ENCODE measurements around the gene DNAI2. TPM values are rescaled to one million over a fixed set of nuclear protein-coding genes. Genes with fewer than 3 reads are reported as not detected.

DNAI2 gene
- not detected in 2 replicates for total RNA-seq
- long read RNA-seq: 0 reads

DNA sequence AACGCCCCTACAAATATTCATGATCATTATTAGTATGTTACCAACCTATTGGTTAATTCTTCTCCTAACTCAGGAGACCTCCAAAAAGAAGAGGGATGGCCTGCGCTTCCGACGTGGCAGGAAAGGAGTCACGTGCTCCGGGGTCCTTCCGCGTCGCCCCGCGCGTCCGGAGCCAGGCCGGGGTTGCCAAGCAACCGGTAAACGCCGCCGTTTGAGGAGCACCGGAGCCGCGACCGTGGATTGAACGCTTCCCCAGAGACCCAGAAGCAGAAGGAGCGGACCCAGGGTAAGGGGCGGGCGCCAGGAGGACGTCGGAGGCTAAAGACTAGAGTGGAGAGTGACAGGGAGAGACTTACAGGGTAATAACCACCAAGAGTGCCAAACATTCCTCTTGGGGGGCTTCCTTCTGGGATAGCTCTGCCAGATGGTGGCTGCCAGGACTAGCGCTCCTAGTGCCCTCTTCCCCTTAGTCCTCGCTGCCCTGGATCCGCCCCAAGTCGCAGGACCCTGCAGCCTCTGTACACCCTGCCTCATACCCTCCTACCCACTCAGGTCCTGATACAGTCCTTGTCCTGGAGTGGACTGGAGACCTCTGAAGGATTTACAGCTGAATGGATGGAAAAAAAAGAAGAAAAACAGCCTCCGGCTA lies at the start of gene DNAI2:
TSS of gene DNAI2 (plus strand) at position 175 of the 649 bp plus-strand sequence. CDS start 7,584 bp downstream, outside the sequence.
- Mint-ChIP-seq H3K27ac (ENCODE audit: unreplicated experiment) (peak within 1 kb of the TSS; percentile 77), H3K4me1 (peaks cover 74% of the 10 kb centered on the region), H3K4me3 (peak within 1 kb of the TSS; percentile 74), H3K36me3 (ENCODE audit: low read depth) (no peaks in the 10 kb centered on the region), H3K27me3 (ENCODE audit: low read depth) (peaks cover 7% of the 10 kb centered on the region), H3K9me3 (no peaks in the 10 kb centered on the region)
- TF ChIP-seq CTCF (conservative IDR thresholded peaks at IDR 0.05): no peak
- DNase-seq (ENCODE audit: low read depth, low spot score): peak; percentile 43

- no peaks in the 10 kb centered on the region for H3K9me3 Mint-ChIP-seq
- peaks cover 23% of the 10 kb centered on the region for H3K4me1 Mint-ChIP-seq
- no peaks in the 10 kb centered on the region for H3K27me3 Mint-ChIP-seq (ENCODE audit: low read depth)
- no peak overlapping the region for H3K27ac Mint-ChIP-seq (ENCODE audit: unreplicated experiment)
- H3K36me3 Mint-ChIP-seq (ENCODE audit: low read depth): no peaks in the 10 kb centered on the region
- no peak for TF ChIP-seq CTCF (conservative IDR thresholded peaks at IDR 0.05)
- no peak overlapping the region for H3K4me3 Mint-ChIP-seq
- no peak for DNase-seq (ENCODE audit: low read depth, low spot score)
Measured at GRCh38 chr17:74224959-74225725, 48.9 kb upstream of the DNAI2 start.

DNA sequence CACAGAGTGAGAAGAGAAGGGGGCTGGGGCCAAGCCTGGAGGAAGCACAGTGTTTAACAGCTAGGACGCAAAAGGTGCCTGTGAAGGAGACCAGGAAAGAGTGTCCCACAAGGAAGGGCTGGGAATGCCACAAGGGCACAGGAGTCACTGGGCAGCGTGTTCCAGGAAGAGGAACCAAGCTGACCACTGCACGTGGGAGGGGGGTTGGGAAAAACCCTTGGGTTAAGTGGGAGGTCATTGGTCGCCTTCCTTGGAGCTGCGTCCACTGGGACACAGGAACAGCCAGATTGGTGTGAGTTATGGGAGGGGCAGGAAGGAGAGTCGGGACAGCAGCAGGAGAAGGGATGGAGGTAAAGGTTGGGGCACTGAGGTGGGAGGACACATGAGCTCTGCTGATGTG lies 47.8 kb upstream of the DNAI2 start:
- no peak for DNase-seq (ENCODE audit: low read depth, low spot score)
- no peak overlapping the region for H3K27ac Mint-ChIP-seq (ENCODE audit: unreplicated experiment)
- H3K4me1 Mint-ChIP-seq: peaks cover 23% of the 10 kb centered on the region
- no peaks in the 10 kb centered on the region for H3K27me3 Mint-ChIP-seq (ENCODE audit: low read depth)
- no peak overlapping the region for H3K4me3 Mint-ChIP-seq
- H3K36me3 Mint-ChIP-seq (ENCODE audit: low read depth): no peaks in the 10 kb centered on the region
- no peaks in the 10 kb centered on the region for H3K9me3 Mint-ChIP-seq
- TF ChIP-seq CTCF (conservative IDR thresholded peaks at IDR 0.05): no peak

DNA sequence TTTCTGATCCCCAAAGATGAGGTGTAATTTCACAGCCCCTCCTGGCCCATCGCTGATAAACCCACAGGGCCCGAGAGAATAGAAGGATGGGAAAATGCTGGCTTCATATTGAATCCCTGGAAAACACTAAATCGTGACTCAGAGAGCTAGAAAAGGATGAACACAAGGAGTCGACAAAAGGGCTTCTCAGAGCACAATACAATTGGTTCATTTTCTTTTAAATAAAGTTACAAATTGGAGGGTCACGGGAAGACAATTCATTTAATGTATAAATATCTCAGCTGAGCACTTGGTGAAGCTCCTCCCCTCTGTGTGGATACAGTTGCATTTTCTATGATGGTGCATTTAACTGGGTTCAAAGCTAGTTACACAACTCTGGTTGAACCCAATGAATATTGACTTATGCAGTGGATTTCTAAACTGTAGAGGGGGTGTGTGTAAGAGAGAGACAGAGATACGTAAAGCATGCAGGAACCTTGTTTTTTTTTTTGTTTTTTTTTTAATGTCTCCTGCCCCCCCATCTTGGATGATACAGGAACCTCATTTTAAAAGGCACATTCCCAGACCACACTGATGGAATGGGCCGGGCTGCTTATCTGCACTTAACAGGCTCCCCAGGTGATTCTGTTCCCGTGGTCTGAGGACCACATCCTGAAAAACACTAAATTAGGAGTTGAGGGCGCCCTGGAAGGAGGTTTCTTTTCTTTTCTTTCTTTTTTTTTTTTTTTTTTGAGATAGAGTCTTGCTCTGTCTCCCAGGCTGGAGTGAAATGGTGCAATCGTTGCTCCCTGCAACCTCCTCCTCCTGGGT lies 46.6 kb upstream of the DNAI2 start:
- H3K9me3 Mint-ChIP-seq: no peaks in the 10 kb centered on the region
- H3K27ac Mint-ChIP-seq (ENCODE audit: unreplicated experiment): no peak overlapping the region
- no peak for DNase-seq (ENCODE audit: low read depth, low spot score)
- TF ChIP-seq CTCF (conservative IDR thresholded peaks at IDR 0.05): no peak
- H3K4me1 Mint-ChIP-seq: peaks cover 23% of the 10 kb centered on the region
- no peak overlapping the region for H3K4me3 Mint-ChIP-seq
- no peaks in the 10 kb centered on the region for H3K36me3 Mint-ChIP-seq (ENCODE audit: low read depth)
- no peaks in the 10 kb centered on the region for H3K27me3 Mint-ChIP-seq (ENCODE audit: low read depth)

- no peaks in the 10 kb centered on the region for H3K9me3 Mint-ChIP-seq
- H3K27ac Mint-ChIP-seq (ENCODE audit: unreplicated experiment): peak overlapping the region; percentile 12
- DNase-seq (ENCODE audit: low read depth, low spot score): no peak
- no peaks in the 10 kb centered on the region for H3K36me3 Mint-ChIP-seq (ENCODE audit: low read depth)
- no peak overlapping the region for H3K4me3 Mint-ChIP-seq
- no peaks in the 10 kb centered on the region for H3K27me3 Mint-ChIP-seq (ENCODE audit: low read depth)
- no peak for TF ChIP-seq CTCF (conservative IDR thresholded peaks at IDR 0.05)
- H3K4me1 Mint-ChIP-seq: peaks cover 23% of the 10 kb centered on the region
Measured at GRCh38 chr17:74228306-74228978, 45.6 kb upstream of the DNAI2 start.
